GM18909 (cell line): Measurements from ENCODE around the gene ZNF146.
"Not testable (repeated sequence)": the region's sequence is repeated elsewhere in the genome, so short reads cannot be mapped to it uniquely, and the experiment has no call there.

Experiments used
- ATAC-seq: cut with Tn5 transposase; IDR thresholded peaks from one replicate; pipeline ENCODE4 v1.9.1; 2021; ENCODE audit warnings: mild to moderate bottlenecking; ENCODE audit not compliant: unreplicated experiment, poor library complexity

Gene ZNF146

DNA sequence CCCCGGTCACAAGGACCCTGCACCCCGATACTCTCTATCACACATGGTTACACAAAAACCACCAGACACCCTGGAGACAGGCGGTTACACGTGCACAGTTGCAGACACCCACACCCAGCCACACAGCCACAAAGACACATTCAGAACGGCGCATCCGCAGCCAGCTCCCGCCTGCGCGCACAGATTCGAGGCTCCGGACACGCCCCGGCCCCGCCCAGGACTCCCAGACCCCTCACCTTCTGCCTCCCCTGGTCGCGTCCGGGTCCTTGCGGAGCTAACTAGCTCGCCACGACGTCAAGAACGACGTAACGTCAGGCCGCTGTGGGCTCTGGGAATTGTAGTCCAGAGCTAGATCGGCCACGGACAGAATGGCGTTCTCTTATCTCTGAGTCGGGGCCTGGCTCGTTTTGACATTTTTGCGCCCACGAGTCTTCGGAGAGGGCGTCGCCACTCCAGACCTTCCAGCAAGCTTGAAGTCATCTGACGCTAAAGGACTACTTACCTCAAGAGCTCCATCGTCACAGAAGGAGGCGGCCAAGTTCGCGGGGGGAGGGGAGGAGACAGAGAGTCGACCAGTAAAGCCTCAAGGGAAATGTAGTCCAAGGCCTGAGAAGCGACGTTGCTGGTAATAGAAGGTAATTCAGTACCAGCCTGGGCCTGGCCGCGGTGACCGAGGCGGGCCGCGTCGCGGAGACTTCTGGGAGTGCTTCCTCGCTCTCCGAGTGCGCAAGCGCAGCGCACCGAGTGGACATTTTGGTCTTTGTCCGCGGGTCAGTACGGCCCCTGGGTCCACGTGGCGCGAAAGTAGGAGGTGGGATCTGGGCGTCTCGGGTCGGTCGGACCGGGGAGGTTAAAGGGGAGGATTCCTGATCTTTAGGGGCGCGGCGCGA is at the start of gene ZNF146, which contains the start of gene ZNF565:
ZNF146 (plus strand) TSS at position 721 of the 890 bp plus-strand sequence. CDS start 21,335 bp downstream, outside the sequence.
ZNF565 (minus strand) TSS at position 280 of the 890 bp plus-strand sequence. CDS start 12,680 bp downstream, outside the sequence.
- ATAC-seq = peak; percentile 92

DNA sequence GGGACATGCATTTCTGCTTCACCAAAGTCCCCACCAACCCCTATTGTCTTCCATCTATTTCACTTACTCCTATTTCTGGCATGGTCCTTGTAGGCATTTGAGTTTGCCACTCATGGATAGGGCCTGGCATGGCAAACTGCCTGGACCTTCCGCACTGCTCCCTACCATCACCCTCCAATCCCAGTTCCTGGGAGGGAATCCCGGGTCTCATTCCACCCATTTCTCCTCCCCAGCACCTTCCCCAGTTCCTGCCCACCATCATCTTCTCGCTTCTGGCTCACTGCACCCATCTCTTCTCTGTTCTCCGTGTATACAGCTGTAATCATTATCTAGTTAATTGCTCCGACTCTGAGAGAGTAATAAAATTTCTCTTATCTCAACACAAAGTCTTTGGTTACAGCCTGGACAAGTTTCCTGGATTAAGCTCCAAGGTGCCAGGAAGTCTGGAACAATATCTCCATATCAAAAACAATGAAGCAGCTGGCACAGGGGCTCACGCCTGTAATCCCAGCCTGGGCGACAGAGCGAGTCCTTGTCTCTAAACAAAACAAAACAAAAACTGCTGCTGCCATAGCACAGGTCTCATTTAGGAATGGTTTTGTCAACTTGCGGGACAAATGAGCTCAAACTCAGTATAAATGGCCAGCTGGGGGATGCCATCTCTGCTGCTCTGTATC is 45.7 kb upstream of the ZNF146 start:
- ATAC-seq = no peak

DNA sequence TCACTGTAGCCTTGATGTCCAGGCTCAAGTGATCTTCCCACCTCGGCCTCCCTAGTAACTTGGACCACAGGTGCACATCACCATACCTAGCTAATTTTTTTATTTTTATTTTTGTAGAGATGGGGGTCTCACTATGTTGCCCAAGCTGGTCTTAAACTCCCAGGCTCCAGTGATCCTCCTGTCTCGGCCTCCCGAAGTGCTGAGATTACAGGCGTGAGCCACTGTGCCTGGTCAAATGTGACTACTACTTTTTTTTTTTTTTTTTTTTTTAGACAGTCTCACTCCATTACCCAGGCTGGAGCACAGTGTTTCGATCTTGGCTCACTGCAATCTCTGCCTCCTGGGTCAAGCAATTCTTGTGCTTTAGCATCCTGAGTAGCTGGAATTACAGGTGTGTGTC is 42.1 kb upstream of the ZNF146 start:
- no peak for ATAC-seq

DNA sequence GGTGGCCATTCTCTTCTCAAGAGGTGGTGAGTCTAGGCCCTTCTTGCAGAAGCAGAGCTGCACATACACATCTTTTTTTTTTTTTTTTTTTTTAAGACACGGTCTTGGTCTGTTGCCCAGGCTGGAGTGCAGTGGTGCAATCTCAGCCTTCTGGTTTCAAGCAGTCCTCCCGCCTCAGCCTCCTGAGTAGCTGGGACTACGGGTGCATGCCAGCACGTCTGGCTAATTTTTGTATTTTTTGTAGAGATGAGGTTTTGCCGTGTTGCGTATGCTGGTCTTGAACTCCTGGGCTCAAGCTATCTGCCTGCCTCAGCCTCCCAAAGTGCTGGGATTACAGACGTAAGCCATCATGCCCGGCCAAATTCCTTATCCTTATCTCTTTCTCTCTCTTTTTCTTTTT is 41.1 kb upstream of the ZNF146 start:
- not testable (repeated sequence) for ATAC-seq

DNA sequence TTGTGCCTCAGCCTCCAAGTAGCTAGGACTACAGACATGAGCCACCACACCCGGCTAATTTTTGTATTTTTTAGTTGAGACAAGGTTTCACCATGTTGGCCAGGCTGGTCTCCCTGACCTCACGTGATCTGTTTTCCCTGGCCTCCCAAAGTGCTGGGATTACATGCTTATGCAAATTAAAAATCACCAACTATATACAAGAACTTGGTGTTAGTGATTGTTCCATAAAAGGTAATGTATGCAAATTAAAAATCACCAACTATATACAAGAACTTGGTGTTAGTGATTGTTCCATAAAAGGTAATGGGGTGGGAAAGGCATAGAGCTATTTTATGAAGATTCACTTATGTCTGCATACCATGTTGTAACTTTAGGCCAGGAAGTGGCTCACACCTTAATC is 35.8 kb upstream of the ZNF146 start:
- ATAC-seq = not testable (repeated sequence)

DNA sequence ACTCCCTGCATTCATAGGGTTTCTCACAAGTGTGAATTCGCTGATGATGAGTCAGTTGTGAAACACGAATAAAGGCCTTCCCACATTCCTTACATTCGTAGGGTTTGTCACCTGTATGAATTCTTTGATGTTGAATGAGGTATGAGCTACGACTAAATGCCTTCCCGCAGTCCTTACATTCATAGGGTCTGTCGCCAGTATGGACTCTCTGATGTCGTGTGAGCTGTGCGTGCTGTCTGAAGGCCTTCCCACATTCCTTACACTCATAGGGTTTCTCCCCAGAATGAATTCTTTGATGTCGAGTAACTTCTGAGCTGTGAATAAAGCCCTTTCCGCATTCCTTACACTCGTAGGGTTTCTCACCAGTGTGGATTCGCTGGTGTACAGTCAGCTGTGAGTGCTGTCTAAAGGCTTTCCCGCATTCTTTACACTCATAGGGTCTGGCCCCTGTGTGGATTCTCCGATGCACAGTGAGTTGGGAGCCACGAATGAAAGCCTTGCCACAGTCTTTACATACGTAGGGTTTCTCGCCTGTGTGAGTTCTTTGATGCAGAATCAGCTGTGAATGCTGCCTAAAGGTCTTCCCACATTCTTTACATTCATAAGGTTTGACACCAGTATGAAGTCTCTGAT is 32.2 kb upstream of the ZNF146 start:
- ATAC-seq = no peak

DNA sequence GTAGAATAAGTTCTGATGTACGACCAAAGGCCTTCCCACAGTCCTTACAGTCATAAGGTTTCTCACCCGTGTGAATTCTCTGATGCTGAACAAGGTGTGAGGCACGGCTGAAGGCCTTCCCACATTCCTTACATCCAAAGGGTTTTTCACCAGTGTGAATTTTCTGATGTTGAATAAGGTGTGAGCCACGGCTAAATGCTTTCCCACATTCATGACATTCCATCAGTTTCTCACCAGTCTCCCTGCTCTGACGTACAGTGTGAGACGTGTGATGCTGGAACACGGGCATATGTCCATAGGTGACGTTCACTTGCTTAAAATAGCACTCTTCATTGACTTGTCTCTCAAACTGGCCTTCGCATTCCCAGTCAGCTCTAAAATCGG is 31.7 kb upstream of the ZNF146 start:
- no peak for ATAC-seq

DNA sequence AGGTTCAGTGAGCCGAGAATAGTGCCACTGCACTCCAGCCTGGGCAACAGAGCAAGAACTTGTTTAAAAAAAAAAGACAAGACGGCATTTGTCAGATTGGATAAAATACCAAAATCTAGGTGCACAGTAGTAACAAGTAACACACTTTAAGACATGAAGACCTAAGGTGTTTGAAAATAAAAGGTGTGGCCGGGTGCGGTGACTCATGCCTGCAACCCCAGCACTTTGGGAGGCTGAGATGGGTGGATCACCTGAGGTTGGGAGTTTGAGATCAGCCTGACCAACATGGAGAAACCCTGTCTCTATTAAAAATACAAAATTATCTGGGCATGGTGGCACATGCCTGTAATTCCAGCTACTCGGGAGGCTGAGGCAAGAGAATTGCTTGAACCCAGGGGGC is 28.2 kb upstream of the ZNF146 start:
- ATAC-seq = not testable (repeated sequence)

DNA sequence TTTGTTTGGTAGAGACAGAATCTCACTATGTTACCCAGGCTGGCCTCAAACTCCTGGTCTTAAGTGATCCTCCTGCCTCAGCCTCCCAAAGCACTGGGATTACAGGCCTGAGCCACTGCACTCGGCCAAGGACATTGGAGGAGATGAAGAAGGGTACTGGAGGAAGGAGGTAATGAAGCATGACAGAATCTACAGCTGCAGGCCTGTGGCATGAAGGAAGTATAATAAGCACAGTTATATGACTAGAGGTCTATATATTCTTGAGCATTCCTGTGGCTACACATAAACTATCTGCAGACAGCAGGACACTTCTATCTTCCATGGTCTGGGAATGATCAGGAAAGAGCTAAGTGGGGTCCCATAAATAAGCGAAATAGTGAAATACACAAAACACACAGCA is 18.7 kb upstream of the ZNF146 start:
- ATAC-seq = no peak

DNA sequence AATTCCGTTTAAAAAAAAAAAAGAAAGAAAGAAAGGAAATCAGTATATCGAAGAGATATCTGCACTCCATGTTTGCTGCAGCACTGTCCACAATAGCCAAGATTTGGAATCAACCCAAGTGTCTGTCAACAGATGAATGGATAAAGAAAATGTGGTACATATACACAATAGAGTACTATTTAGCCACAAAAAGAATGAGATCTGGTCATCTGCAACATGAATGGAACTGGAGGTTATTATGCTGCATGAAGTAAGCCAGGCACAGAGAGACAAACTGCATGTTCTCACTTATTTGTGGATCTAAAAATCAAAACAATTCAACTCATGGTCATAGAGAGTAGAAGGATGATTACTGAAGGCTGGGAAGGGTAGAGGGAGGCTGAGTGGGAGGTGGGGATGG is 16.8 kb upstream of the ZNF146 start:
- no peak for ATAC-seq

DNA sequence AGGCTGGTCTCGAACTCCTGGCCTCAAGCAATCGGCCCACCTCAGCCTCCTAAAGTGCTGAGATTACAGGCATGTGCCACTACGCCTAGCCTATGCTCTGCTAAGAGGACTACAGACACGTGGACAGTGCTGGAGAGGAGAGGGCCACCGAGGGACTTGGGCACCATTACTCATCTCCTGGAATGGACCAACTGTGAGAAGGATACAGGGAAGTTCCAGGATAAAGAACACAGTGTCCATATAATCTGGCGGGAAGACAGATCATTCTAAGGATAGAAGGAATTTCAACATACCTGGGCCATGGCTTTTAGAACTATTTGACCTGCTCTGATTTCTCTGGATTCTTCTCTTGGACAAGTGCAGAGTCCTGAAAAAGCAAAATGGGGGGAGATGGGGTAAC is 13.2 kb upstream of the ZNF146 start:
- ATAC-seq = no peak

DNA sequence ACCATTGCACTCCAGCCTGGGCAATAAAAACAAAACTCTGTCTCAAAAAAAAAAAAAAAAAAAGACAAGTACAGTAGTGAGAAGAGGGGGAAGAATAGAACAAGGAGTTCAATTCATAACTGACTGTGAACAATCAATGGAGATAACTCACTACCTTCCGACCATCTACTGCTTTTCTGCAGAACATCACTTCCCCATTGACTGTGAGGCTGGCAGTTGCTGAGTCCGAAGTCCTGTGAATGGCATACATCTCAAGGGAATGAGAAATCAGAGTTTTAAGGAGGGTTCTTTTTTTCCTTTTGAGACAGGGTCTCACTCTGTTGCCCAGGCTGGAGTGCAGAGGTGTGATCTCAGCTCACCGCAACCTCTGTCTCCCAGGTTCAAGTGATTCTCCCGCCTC is 11.6 kb upstream of the ZNF146 start:
- ATAC-seq = no peak

DNA sequence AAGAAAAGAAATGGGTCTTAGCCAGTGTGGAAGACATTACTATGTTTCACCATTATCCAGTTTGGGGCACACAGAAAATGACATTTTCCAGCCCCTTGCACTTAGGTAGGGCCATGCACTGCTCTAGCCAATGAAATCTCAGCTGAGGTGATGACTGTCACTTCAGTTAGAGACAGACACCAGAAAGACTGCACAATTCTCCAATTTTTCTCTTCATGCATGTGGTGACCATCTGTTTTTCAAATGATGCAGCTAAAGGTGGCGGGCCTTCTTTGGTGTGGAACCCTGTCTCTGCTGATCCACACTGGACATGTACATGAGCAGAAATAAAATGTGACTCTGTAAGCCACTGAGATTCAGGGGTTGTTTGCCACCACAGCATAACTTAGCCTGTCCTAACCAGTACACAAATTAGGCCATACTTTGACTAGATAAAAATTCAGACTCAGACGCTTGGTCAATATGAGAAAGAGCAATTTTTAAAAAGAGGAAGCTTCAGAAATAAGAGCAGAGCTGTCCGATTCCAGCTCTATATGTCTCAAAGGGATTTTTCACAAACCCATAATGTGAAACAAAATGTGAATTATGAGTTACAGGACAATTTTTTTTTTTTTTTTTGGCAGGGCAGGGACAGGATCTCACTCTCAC is 7.2 kb upstream of the ZNF146 start:
- no peak for ATAC-seq

DNA sequence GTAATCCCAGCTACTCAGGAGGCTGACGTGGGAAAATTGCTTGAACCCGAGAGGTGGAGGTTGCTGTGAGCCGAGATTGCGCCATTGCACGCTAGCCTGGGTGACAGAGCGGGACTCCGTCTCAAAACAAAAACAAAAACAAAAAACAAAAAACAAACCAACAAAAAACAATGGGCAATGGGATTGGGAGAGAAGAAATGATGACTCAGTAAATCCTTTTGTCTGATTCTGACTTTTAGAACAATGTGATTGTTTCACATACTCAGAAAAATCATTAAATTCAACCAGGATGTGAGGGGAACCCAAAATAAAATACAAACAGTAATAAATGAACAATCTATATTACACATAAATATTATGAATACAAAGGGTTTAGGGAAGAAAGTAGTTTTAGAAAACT is 5.5 kb upstream of the ZNF146 start:
- no peak for ATAC-seq

DNA sequence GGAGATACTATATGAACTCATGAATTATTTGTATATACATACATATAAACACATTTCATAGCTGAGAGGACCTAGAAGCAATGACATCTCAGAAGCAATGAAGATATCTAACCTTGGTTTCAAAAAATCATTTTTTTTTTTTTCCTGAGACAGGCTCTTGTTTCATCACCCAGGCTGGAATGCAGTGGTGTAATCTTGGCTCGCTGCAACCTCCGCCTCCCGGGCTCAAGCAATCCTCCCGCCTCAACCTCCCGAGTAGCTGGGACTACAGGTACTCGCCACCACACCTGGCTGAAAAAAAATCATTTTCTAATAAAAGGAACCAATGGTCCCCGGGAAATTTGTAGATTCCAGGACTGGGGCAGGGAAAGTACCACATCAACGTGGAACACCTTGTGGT is 4.4 kb upstream of the ZNF146 start:
- no peak for ATAC-seq

DNA sequence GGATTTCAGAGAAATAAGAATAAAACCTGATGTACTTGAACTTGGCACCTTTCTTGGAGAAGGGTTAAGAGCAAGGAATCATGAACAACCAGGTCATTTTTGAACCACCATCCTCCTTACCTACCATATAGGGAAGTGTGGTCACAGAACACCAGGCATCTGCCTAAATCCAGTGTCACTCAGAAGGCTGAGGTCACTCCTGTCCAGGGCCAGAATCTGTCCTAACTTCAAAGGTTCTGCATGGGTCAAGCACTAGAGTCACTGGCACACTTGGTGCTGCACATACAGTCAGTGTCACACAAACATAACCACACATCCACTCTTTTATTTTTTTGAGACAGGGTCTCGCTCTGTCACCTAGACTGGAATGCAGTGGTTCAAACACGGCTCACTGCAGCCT is 2.0 kb upstream of the ZNF146 start:
- no peak for ATAC-seq

DNA sequence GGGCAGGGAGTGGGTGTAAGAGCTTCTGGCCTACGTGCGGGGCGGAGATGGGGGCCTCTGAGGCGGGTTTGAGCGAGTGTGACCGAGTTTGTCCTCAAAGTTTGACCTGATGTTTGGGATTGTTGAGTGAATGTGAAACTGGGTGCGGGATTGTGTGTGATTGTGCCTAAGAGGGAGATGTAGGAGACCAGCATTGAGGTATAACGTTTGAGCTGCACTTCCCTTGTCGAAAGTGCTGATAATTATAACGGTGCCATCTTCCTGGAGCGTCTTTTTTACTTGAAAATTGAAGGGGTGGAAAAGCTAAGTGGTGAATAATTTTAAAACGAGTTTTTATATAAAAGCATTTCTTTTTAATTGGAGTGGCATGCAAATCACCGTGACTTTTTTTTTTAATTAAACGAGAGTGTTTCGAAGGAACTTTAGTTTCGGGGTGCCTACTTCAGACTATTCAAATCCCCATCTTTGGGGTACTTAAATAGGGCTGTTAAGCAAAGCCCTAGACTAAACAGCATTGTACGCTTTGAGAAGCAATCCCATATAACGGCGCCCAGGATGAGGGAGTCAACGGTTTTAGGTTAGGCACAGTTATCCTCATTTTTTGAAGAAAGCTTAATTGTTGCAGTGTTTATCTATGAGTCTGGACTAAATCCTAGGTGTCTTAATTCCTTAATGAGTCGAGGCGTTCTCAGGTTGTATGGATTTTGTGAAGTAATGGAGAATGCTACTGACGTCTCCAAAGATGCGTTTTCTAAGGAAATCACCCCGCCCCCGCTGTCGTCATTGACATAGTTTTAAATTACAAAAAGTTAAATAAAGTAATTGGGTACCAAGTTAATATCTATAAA is 594 bp downstream of the ZNF146 start:
- ATAC-seq = no peak

DNA sequence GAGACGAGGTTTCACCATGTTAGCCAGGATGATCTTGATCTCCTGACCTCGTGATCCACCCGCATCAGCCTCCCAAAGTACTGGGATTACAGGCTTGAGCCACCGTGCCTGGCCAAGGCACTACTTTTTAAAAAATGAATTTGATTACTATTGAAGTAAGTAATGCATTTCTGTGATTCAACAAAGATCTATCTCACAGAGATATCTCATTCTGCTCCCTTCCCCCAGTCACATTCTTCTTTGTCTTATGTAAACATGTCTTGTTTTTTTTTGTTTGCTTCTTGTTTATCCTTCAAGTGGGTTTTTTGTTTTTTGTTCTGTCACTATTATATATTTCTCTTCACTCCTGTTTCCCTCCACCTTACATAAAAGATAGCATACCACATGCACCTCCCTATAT is 6.6 kb downstream of the ZNF146 start:
- no peak for ATAC-seq

DNA sequence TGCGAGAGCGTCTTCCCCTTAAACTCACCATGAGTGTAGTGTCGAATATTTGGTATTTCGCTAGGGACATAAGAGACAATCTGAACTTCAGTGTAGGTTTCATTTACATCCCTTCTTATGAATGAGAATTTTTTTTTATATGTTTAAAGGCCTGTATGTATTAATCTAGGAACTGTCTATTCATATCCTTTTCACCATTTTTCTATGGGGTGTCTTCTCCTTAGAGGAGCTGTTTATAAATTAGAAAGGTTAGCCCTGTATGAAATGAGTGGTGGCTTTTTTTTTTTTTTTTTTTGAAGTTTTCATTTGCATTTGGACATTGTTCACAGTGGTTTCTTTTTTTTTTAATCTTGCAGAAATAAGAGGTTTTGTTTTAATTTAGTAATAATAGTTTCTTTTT is 7.6 kb downstream of the ZNF146 start:
- ATAC-seq = no peak
